OCI-LY1 (cell line): ENCODE results near the gene GTF3A.
A peak's percentile ranks its signal among the peaks of the same experiment; 100 is the strongest.

Experiments
- H2AFZ ChIP-seq: fragments of 200-600 bp; sonication (generic), shearing (Covaris generic); 2 replicates; pipeline ENCODE4 v1.6.0; 2014; ENCODE audit warnings: antibody characterized with exemption, mild to moderate bottlenecking, low read length
- H3F3A ChIP-seq: fragments of 200-600 bp; sonication (generic), shearing (Covaris generic); 2 replicates; pipeline ENCODE4 v1.6.0; 2014; ENCODE audit warnings: mild to moderate bottlenecking, antibody characterized with exemption, low read length, moderate library complexity; ENCODE audit not compliant: insufficient read depth
- H3K27ac ChIP-seq: fragments of 200-600 bp; sonication (generic); 2 replicates; pipeline ENCODE4 v1.5.1; 2014; ENCODE audit warnings: low read length, mixed run types, mild to moderate bottlenecking, low read depth; ENCODE audit not compliant: poor library complexity, severe bottlenecking
- H3K27me3 ChIP-seq: fragments of 200-600 bp; sonication (generic); 2 replicates; pipeline ENCODE4 v1.6.0; 2014; ENCODE audit warnings: antibody characterized with exemption, mild to moderate bottlenecking, low read length, moderate library complexity; ENCODE audit not compliant: insufficient read depth
- H3K36me3 ChIP-seq: fragments of 200-600 bp; sonication (generic); 2 replicates; pipeline ENCODE4 v1.6.1; 2014; ENCODE audit warnings: mild to moderate bottlenecking, antibody characterized with exemption, low read length, moderate library complexity, mixed read lengths; ENCODE audit not compliant: insufficient read depth
- H3K4me1 ChIP-seq: fragments of 200-600 bp; sonication (generic); 2 replicates; pipeline ENCODE4 v1.5.1; 2014; ENCODE audit warnings: mild to moderate bottlenecking, low read length, moderate library complexity; ENCODE audit not compliant: insufficient read depth, severe bottlenecking
- H3K4me2 ChIP-seq: fragments of 200-600 bp; sonication (generic), shearing (Covaris generic); 2 replicates; pipeline ENCODE4 v1.6.1; 2014; ENCODE audit warnings: low read length
- H3K4me3 ChIP-seq: fragments of 200-600 bp; sonication (generic); 2 replicates; pipeline ENCODE4 v1.5.1; 2014; ENCODE audit warnings: low read length, low read depth, mild to moderate bottlenecking, mixed read lengths; ENCODE audit not compliant: poor library complexity, severe bottlenecking
- H3K79me2 ChIP-seq: fragments of 200-600 bp; shearing (Covaris generic); 2 replicates; pipeline ENCODE4 v1.6.1; 2016; ENCODE audit warnings: mixed run types, low read length, mixed read lengths; ENCODE audit not compliant: insufficient read depth
- H3K9ac ChIP-seq: fragments of 200-600 bp; sonication (generic), shearing (Covaris generic); 2 replicates; pipeline ENCODE4 v1.6.1; 2014; ENCODE audit warnings: mild to moderate bottlenecking, low read length, mixed read lengths
- H3K9me2 ChIP-seq: fragments of 200-600 bp; sonication (generic), shearing (Covaris generic); 2 replicates; pipeline ENCODE4 v1.6.1; 2014; ENCODE audit warnings: low read depth, mild to moderate bottlenecking, low read length, mixed read lengths
- H3K9me3 ChIP-seq: fragments of 200-600 bp; shearing (Covaris generic); 2 replicates; pipeline ENCODE4 v1.6.1; 2014; ENCODE audit warnings: low read length, mixed read lengths
- H4K20me1 ChIP-seq: fragments of 200-600 bp; sonication (generic), shearing (Covaris generic); 2 replicates; pipeline ENCODE4 v1.6.0; 2016; ENCODE audit warnings: mild to moderate bottlenecking, low read length; ENCODE audit not compliant: insufficient read depth
- EZH2 ChIP-seq: fragments of 200-600 bp; sonication (generic), shearing (Covaris generic); IDR thresholded peaks from 2 replicates; pipeline ENCODE4 v1.8.0; 2017; ENCODE audit warnings: borderline replicate concordance, mixed run types, mild to moderate bottlenecking, antibody characterized with exemption, low read length, moderate library complexity, mixed read lengths
- TF ChIP-seq, protein P1 (sequence below): fragments of 200-600 bp; sonication (generic), shearing (Covaris generic); IDR thresholded peaks from 2 replicates; pipeline ENCODE4 v1.5.1; 2017; ENCODE audit warnings: mild to moderate bottlenecking, antibody characterized with exemption, low read length, moderate library complexity, mixed read lengths

The GTF3A gene

DNA sequence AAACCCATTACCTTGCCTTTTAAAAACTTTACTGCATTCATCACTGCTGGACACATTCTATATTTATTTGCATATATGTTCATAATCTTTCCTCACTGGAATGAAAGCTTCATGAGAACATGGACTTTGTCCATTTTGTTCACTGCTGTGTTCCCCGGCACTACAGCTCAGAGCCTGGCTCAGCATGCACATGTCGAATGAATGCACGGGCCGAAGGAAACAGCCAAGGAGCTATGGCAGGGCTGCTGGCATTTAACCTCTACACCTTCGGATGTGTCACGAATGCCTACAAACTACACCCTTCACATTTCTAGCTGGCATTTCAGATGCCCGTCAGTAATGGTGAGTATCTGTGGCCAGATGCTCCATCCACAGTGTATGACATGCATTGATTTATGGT, 18.4 kb downstream of the GTF3A start:
- Histone ChIP-seq H3K79me2 (peaks cover 15% of the 10 kb centered on the region), H3K27me3 (no peaks in the 10 kb centered on the region), H3K36me3 (peaks cover 7% of the 10 kb centered on the region; the same call in 1 of the 2 replicates), H3K9me2 (no peaks in the 10 kb centered on the region), H2AFZ (no peak overlapping the region), H3K4me1 (peaks cover 42% of the 10 kb centered on the region), H3K4me2 (no peak overlapping the region), H3K4me3 (no peak overlapping the region), H3K27ac (peak overlapping the region; percentile 19), H3K9me3 (no peaks in the 10 kb centered on the region), H3K9ac (no peak overlapping the region), H3F3A (no peaks in the 10 kb centered on the region; the same call in 1 of the 2 replicates), H4K20me1 (no peaks in the 10 kb centered on the region)
- TF ChIP-seq, protein P1, sequence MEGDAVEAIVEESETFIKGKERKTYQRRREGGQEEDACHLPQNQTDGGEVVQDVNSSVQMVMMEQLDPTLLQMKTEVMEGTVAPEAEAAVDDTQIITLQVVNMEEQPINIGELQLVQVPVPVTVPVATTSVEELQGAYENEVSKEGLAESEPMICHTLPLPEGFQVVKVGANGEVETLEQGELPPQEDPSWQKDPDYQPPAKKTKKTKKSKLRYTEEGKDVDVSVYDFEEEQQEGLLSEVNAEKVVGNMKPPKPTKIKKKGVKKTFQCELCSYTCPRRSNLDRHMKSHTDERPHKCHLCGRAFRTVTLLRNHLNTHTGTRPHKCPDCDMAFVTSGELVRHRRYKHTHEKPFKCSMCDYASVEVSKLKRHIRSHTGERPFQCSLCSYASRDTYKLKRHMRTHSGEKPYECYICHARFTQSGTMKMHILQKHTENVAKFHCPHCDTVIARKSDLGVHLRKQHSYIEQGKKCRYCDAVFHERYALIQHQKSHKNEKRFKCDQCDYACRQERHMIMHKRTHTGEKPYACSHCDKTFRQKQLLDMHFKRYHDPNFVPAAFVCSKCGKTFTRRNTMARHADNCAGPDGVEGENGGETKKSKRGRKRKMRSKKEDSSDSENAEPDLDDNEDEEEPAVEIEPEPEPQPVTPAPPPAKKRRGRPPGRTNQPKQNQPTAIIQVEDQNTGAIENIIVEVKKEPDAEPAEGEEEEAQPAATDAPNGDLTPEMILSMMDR: no peak
- no peak for TF ChIP-seq EZH2

DNA sequence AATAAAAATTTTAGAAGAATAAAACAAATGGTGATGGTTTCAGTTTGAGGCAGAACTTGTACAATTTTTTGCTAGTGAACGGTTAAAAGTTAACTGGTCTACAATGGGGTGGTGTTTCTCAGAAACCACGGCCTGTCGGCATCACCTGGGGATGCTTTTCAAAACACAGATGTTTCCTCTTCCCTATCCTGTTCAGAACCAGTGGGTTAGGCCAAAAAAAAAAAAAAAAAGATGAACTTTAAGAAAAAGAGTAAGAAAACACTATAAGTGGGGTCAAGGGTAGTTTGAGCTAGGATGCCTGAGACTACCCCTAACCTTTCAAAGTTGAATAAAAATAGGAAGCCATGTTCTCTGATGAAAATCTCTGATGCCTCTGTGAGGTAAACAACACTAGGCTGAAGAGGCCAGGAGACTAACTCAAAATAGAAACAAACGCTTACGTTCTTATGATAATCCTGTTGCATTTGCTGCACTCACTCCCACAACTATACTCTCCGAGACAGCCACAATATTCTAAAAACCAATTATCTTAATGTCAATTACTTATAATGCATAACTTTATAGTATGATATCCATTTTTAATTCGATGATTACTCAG, 22.7 kb downstream of the GTF3A start:
- Histone ChIP-seq H3K4me2 (peak overlapping the region; percentile 94), H3K36me3 (no peaks in the 10 kb centered on the region), H3K4me3 (peak overlapping the region; percentile 54), H3K27ac (peak overlapping the region; percentile 99), H3F3A (no peaks in the 10 kb centered on the region), H3K79me2 (peaks cover 21% of the 10 kb centered on the region), H3K9me3 (no peaks in the 10 kb centered on the region), H3K4me1 (peaks cover 54% of the 10 kb centered on the region), H3K27me3 (no peaks in the 10 kb centered on the region), H3K9ac (peak overlapping the region; percentile 61), H4K20me1 (no peaks in the 10 kb centered on the region), H2AFZ (no peak overlapping the region), H3K9me2 (no peaks in the 10 kb centered on the region)
- TF ChIP-seq, protein P1: no peak
- TF ChIP-seq EZH2: no peak

DNA sequence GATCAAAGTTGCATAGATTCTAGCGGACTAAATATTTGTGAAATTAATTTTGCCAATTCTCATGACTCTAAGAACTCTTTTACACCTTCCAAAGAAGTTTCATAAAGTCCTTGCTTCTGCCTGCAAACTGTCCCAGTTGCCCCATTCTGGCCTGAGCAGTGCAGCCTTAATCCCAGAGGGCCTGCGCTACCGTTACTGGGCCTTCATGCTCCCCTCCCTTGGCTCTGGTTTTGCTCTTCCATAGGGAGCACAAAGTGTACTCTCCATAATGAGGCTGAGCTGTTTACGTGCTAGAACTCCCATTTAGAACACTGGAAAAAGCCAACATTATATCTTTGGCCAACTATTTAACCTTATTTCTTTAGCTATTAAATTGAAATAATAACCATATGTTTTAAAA, 23.9 kb downstream of the GTF3A start:
- H3K27ac ChIP-seq: peak overlapping the region; percentile 99
- H3K4me2 ChIP-seq: peak overlapping the region; percentile 94
- no peaks in the 10 kb centered on the region for H4K20me1 ChIP-seq
- peak overlapping the region; percentile 98 for H3K9ac ChIP-seq
- H3K27me3 ChIP-seq: no peaks in the 10 kb centered on the region
- H2AFZ ChIP-seq: no peak overlapping the region
- no peaks in the 10 kb centered on the region for H3F3A ChIP-seq
- H3K79me2 ChIP-seq: peaks cover 21% of the 10 kb centered on the region
- H3K4me1 ChIP-seq: peaks cover 53% of the 10 kb centered on the region
- no peaks in the 10 kb centered on the region for H3K9me2 ChIP-seq
- TF ChIP-seq, protein P1: no peak
- no peak for TF ChIP-seq EZH2
- H3K9me3 ChIP-seq: no peaks in the 10 kb centered on the region
- no peaks in the 10 kb centered on the region for H3K36me3 ChIP-seq
- peak overlapping the region; percentile 90 for H3K4me3 ChIP-seq
